Activated T-helper 1 cell treated with anti-CD3 and anti-CD28 coated beads, Interleukin-2, amount 50 U/mL, for 16 hours (primary cell): ENCODE results near the gene OR52E1.
"Not testable (repeated sequence)": the region's sequence is repeated elsewhere in the genome, so short reads cannot be mapped to it uniquely, and the experiment has no call there.

ENCODE experiments used
- DNase-seq, 2 donors: peaks; one replicate each; pipeline ENCODE4 v3.0.0-alpha.2; 2020; ENCODE audit warnings: low read depth in 1 of 2, low spot score in 1 of 2

The OR52E1 gene

DNA sequence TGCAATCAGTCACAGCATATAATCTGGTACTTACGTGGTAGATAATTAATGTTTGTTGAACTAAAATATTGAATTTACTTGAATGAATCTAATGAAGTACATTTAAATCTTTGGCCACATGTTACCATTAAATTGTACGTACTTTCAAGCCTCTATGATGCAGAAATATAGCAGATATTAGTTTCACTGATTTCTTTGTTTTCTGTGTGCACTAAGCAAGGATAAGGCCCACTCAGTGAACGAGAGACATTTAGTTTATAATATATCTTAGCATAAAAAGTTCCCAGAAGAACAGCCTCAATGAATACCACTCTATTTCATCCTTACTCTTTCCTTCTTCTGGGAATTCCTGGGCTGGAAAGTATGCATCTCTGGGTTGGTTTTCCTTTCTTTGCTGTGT is at the start of gene OR52E1:
TSS of gene OR52E1 (plus strand) at position 301 of the 400 bp plus-strand sequence.
- DNase-seq, result no peak

DNA sequence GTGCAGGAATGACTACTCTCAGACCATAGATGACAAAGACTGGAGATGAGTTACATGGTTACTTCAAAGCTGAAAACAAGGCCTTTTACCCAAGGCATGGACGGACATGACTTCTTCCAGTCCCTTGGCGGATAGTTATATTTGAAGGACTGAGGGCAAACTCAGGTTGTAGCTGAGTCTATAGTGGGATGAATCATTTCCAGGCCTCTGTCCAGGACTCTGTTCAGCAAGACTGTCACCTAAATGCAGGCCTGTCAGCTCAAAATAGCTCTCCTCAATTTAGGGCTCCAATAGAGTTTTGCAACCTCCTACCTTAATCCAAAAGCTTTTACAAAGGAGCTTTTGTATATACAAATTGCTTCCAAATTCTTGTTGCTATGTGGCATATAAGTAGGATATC is 47.4 kb upstream of the OR52E1 start:
- no peak for DNase-seq

DNA sequence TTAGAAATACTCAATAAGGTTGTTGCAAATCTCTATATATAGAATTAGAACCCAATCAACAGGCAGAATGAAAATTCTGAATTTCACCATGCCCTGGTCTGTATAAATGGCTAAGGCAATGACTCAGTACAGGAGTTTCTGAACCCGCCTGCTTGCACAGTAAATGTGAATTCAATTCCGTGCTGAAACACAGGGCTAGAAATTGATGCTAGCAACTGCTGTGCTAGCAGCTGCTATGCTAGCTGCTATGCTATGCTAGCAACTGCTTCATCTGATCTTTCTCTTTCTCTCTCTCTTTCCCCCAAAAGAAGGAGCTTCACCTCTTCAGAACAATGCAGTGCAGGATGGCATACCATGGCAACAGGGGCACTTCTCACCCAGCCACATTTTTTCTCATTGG is 32.7 kb upstream of the OR52E1 start:
- DNase-seq, result no peak

DNA sequence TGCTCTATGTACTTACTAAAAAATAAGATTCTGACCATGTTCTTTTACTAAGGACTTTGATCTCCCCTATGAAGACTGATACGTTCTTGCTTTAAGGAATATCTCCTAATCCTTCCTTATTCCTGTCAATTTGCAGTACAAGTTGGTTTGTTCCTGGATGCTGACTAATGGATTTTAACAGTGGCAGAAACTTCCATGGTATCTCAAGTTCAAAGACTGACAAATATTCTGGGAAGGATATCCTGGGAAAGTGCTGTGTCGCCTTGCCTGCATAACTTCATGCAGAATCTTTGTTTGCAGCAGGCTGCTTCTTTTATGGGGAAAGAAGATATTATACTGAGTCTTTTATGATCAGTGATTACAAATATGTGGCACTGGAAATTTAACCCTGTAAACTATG is 31.4 kb upstream of the OR52E1 start:
- DNase-seq, result no peak

DNA sequence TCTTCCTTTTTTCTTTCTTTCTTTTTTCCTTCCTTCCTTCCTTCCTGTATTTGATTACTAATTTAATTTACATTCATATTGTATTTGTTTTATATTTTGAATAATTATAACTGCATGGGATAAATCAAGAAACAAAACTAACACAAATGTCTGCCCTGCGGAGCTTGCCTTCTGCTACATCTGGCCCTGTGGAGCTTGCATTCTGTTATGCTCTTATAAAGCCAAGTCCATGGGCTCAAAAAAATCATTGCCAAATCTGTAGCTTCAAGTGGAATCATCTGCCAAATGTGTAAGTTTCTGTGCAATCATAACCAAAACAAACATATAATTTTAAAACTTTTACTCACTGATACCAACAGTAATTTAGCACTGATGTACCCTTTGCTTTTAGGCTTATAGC is 31.0 kb upstream of the OR52E1 start:
- no peak for DNase-seq

DNA sequence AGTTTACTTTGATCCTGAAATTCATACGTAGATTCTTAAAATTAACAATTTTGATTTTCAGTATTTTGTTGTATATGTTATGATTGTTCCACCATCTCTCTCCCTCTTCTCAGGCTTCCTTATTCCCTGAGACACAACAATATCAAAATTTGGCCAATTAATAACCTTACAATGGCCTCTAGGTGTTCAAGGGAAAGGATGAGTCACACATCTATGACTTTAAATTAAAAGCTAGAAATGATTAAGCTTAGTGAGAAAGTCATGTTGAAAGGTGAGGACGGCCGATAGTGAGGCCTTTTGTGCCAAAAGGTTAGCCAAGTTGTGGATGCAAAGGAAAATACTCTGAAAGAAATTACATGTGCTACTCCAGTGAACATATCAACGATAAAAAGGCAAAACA is 28.5 kb upstream of the OR52E1 start:
- DNase-seq, result no peak

DNA sequence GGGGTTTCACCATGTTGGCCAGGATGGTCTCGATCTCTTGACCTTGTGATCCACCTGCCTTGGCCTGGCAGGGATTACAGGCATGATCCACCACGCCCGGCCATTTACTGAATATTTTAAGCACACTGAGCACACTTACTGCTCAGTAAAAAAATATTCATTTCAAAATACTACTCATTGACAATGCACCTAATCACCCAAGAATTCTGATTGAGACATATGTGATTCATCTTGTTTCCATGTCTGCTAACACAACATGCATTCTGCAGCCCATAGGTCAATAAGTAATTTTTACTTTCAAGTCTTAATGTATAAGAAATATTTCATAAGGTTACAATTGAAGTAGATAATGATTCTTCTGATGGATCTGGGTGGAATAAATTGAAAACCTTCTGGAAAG is 27.3 kb upstream of the OR52E1 start:
- DNase-seq, result no peak

DNA sequence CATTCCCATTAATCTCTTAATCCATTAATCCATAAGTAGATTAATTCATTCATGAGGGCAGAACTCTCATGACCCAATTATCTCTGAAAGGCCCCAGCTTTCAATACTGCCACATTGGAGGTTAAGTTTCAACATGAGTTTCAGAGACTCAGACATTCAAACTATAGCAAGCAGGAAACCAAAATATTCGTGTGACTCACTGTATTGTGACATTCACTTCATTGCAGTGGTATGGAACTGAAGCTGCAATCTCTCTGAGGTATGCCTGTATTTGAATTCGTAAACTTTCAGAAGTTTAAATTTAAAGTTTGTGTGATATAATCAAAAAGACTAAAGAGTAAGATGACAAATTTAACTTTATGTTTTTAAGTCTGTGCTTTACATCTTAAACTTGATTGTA is 26.0 kb upstream of the OR52E1 start:
- DNase-seq, result no peak

DNA sequence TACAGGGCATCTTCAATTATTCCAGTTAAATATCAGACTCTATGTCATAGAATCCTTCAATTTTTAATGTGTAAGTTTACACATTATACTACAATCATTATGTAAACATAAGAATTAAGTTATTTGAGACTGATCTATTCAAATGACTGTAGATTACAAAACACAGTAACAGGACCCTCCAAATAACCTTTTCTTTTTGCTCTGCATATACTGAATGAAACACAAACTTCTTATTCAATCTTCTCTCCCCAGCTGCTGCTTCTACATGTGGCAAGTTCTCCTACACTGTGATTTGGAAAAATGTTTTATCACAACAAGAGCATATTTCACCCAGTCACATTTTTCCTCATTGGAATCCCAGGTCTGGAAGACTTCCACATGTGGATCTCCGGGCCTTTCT is 23.1 kb upstream of the OR52E1 start, which contains the start of gene OR52J3:
TSS of gene OR52J3 (plus strand) at position 301 of the 400 bp plus-strand sequence. CDS start at position 301, 0 bp downstream.
- DNase-seq, result no peak

DNA sequence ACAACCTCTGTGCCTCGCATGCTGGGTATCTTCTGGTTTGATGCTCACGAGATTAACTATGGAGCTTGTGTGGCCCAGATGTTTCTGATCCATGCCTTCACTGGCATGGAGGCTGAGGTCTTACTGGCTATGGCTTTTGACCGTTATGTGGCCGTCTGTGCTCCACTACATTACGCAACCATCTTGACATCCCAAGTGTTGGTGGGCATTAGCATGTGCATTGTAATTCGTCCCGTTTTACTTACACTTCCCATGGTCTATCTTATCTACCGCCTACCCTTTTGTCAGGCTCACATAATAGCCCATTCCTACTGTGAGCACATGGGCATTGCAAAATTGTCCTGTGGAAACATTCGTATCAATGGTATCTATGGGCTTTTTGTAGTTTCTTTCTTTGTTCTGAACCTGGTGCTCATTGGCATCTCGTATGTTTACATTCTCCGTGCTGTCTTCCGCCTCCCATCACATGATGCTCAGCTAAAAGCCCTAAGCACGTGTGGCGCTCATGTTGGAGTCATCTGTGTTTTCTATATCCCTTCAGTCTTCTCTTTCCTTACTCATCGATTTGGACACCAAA is 22.5 kb upstream of the OR52E1 start:
- no peak for DNase-seq

DNA sequence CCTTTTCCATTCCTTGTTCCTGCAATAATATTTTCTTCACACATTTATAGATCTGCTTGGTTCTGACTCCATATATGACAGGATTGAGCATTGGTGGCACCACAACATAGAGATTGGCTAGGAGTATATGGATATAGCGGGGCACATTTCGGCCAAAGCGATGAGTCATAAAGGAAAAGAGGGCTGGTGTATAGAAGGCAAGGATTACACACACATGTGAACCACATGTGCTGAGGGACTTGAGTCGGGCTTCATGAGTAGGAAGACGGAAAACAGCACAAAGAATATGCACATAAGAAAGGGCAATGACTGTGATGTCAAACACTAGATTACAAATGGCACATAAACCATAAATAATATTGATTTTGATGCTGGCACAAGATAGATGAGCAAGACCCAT is 10.7 kb upstream of the OR52E1 start:
- DNase-seq, result not testable (repeated sequence)

DNA sequence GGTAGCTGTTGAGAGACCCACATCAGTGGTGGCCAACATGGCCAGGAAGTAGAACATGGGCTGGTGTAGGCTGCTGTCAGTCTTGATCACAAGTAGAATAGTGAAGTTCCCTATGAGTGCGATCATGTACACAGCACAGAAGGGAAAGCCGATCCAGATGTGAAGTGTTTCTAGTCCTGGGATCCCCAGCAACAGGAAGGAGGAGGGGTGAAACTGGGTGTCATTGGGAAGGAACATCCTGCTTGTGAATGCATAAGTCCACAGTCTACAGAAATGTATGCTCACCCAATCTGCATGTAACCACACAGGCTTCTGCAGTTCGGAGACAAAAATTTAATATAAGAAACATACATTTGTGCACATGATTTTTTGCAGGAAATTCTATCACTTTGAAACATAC is 10.0 kb upstream of the OR52E1 start, which contains the start of gene OR52E2:
TSS of gene OR52E2 (minus strand) at position 237 of the 400 bp plus-strand sequence. CDS start at position 237, 0 bp downstream.
- DNase-seq, result no peak

DNA sequence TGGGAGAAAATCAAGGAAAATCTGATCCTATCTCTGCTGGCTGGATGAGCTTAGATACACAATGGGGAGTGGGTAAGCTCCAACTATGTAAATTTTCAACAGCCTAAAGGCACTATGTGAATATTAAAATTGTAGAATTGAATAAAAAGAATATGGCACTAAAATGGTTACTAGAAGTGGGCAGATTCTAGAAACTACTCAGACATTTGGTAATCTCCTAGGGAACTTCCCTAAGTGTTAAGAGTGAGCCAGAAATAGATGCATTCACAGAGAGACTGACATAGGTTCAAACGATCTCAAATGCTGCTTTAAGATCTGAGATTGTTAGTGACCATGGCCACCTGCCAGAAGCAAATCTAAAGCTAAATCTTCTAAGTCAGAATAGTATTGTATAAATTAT is 4.3 kb upstream of the OR52E1 start:
- DNase-seq, result no peak

DNA sequence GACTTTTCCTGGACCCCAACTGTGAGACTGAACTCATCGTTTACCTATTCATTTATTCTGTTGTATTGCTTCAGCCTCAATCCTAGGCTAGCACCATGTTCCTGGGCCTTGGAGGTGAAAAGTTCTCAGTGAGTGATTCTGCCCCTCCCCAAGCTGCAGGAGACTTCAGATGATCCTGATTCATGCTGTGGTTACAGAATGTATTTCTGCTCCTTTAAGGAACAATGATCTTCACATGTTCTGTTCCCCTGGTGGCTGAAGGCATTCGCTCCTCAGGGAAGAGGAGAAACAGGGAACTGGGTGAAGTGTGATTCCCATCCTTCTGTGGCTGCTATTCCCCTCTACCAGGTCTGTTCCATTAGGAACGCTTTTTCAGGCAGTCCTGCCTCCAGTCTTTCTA is 2.4 kb downstream of the OR52E1 start:
- DNase-seq, result no peak

DNA sequence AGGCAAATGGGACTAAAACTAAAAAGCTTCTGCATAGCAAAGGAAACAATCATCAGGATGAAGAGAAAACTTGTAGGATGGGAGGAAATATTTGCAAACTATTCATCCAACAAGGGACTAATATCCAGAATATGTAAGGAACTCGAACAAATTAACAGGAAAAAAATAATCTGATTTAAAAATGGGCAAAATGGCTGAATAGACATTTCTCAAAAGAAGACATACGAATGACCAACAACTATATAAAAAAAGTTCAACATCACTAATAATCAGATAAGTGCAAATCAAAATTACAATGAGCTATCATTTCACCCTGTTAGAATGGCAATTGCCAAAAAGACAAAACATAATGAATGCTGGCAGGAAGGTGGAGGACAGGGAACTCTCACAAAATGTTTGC is 12.0 kb downstream of the OR52E1 start:
- DNase-seq, result no peak

DNA sequence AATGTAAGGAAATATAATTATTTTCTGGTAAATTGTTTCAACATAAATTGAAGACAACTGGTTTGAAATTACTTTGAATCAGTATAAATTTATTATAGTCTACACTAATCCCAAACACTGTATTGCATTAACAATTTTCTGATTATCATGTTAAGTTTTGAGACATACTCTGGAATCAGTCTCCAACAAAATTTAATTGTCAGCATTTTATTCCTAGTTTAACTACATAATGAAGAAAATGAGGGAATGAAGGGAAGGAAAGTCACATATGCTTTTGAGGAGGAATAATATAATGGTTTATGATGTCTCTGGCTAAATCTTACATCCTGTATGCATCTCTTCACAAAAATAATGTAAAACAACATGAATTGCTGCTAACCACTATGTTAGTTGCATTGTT is 14.2 kb downstream of the OR52E1 start:
- DNase-seq, result no peak

DNA sequence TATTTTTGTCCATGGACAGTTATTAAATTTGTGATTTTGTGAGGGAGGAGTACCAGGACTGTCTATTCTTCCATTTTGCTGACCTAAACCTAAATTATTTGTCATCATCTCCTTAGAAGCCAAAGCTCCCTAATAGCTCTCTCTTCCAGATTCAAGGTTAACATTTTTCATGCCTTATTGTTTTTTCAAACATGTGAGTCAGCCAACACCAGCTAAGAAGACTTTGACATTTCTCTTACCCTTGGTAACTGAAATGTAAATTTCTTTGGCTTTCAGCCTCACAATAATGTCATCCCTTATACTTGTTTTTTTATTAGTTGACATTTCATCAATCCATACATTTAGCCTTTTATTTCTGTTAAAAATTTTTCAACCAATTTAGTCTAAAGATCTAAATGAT is 19.2 kb downstream of the OR52E1 start:
- DNase-seq, result no peak

DNA sequence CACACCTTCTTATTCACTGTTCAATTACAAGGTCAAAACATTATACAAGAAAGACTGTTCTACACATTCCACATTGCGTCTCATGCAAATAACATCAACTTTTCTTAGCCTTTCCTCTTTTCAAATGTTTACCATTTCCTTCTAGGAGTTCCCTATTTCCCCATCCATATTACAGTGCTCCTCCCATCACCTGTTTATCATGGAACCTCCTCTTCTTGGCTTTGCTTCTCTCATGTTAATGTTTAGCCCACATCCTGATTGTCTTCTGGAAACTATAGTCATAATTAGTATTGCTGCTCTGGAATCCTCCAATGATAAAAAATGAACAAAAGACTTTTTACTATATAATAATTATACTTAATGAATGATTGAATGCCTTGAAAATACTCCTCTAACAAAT is 21.3 kb downstream of the OR52E1 start:
- DNase-seq, result no peak

DNA sequence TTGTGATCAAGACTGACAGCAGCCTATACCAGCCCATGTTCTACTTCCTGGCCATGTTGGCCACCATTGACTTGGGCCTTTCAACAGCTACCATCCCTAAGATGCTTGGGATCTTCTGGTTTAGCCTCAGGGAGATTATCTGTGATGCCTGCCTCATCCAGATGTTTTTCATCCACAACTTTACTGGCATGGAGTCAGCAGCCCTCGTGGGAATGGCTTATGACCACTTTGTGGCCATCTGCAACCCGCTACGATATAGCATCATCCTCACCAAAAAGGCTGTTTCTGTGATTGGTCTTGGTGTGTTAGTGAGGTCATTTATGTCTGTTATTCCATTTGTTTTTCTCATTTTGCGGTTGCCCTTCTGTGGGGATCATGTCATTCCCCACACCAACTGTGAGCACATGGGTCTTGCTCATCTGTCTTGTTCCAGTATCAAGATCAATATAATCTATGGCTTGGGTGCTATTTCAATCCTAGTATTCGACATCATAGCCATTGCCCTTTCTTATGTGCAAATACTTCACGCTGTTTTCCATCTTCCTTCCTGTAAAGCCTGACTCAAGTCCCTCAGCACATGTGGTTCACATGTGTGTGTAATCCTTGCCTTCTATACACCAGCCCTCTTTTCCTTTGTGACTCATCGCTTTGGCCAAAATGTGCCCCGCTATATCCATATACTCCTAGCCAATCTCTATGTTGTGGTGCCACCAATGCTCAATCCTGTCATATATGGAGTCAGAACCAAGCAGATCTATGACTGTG is 23.6 kb downstream of the OR52E1 start:
- no peak for DNase-seq

DNA sequence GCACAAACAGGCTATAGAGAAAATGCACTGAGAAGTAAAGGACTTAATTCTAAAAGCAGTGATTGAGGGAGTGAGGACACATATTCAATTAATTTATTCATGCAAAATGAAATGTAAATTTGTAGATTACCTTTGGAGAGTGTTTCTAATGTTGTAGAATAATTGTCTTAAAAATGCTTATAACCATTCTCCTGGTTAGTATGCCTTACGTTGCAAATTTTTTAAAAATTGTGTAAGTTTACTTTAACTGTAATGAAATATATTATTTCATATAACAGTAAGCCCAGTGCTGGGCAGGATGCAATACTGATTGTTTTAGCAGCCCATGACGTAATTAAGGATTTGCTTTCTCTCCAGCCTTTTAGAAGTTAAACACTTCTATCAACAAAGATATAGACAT is 26.6 kb downstream of the OR52E1 start:
- DNase-seq, result no peak

DNA sequence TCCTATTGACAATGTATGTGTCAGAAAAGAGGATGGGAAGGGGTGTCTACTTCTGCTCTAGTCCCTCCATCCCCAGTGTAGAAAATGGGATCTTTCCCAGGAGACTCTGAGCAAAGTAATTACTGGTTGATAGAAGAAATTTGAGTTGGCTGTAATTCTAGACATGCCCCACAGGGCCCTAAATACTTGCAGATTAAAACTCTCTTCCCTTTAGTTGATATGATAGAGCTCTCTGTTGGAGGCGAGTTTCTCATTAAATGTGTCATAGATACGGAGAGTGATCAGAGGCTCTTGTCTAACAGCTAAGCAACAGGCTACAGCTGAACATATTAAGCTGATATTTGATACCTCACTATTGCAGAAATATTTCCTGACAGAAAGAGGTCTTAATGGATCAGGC is 32.9 kb downstream of the OR52E1 start:
- DNase-seq, result no peak

DNA sequence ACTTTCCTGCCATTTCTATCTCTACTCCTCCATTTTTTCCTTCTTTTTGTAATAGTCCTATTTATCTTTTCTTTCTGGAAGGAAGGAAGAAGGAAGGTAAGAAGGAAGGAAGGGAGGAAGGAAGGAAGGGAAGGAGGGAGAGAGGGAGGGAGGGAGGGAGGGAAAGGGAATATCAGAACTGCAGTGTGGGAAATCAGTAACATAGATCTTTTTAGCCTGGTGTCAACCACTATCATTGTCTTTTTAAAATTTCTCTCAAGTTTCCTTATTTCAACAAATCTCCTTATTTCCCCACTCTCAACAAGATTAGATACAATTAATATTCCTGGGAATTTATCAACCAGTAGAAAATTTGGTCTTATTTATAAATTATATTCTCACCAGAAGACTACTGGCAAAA is 33.7 kb downstream of the OR52E1 start:
- no peak for DNase-seq

DNA sequence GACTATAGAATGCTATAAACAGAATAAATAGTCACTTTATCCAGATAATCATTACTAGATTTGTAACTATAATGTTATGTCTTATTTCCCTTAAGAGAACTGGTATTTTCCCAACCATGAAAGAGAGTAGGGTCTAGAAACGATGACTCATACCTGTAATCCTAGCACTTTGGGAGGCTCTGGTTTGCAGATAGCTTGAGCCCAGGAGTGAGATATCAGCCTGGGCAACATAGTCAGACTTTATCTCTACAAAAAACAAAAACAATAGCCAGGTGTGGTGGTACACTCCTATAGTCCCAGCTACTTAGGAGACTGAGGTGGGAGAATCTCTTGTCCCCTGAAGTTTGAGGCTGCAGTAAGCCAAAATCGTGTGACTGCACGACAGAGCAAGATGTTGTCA is 37.9 kb downstream of the OR52E1 start:
- no peak for DNase-seq
